Mammary epithelial cell (primary cell): Measurements from ENCODE around the gene SLC38A9.

ENCODE experiments used
- CTCF ChIP-seq, 2 donors: IDR thresholded peaks in 1 of 2; conservative IDR thresholded peaks in 1 of 2; 2 replicates each; pipeline ENCODE4 v1.5.1; 2011 to 2012; ENCODE audit warnings: inconsistent platforms in 2 of 2, low read length in 2 of 2, mild to moderate bottlenecking in 2 of 2, control low read depth in 1 of 2, low read depth in 1 of 2; ENCODE audit not compliant: insufficient read depth in 1 of 2; ENCODE audit errors: extremely low read depth in 1 of 2
- EZH2 ChIP-seq: IDR thresholded peaks from 2 replicates; pipeline ENCODE4 v1.6.1; 2012; ENCODE audit warnings: low read length, inconsistent platforms, borderline replicate concordance

GRCh38 chr5:55593115-55593472, 119.0 kb downstream of the SLC38A9 start:
- TF ChIP-seq CTCF (conservative IDR thresholded peaks at IDR 0.05 in 1 of 2, IDR thresholded peaks at IDR 0.05 in 1 of 2; ENCODE audit: extremely low read depth in 1 of 2, insufficient read depth in 1 of 2, low read depth in 1 of 2, low read length in 2 of 2) (no peak), EZH2 (no peak)
